ENCODE data around the gene P3H4.
A peak's percentile ranks its signal among the peaks of the same experiment; 100 is the strongest.

Gene P3H4

DNA sequence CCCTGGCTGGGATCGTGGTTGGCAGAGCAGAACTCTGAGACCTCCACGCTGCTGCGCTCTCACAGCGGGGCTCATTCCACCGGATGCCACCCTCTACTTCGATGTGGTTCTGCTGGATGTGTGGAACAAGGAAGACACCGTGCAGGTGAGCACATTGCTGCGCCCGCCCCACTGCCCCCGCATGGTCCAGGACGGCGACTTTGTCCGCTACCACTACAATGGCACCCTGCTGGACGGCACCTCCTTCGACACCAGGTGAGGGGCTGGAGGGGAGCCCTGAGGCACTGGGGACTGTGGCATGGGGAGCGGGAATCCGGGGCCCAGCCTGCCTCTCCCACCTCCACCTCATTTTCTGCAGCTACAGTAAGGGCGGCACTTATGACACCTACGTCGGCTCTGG lies 6.3 kb upstream of the P3H4 start:
- Histone ChIP-seq H3K4me1 (ENCODE audit: control insufficient read depth in 1 of 2, insufficient read depth in 2 of 2, low read length in 2 of 2) (peaks cover 0 to 8% of the 10 kb centered on the region in 2 donors), H3K27me3 (ENCODE audit: low read depth, low read length) (peaks cover 4% of the 10 kb centered on the region), H3K9me3 (ENCODE audit: control insufficient read depth in 1 of 2, low read length in 2 of 2) (no peaks in the 10 kb centered on the region), H3K27ac (ENCODE audit: low read length) (no peak overlapping the region), H3K36me3 (ENCODE audit: control insufficient read depth in 1 of 2, insufficient read depth in 2 of 2, low read length in 2 of 2) (peaks cover 0 to 6% of the 10 kb centered on the region in 2 donors), H3K4me3 (ENCODE audit: low read depth in 1 of 2, low read length in 2 of 2) (no peak overlapping the region)

DNA sequence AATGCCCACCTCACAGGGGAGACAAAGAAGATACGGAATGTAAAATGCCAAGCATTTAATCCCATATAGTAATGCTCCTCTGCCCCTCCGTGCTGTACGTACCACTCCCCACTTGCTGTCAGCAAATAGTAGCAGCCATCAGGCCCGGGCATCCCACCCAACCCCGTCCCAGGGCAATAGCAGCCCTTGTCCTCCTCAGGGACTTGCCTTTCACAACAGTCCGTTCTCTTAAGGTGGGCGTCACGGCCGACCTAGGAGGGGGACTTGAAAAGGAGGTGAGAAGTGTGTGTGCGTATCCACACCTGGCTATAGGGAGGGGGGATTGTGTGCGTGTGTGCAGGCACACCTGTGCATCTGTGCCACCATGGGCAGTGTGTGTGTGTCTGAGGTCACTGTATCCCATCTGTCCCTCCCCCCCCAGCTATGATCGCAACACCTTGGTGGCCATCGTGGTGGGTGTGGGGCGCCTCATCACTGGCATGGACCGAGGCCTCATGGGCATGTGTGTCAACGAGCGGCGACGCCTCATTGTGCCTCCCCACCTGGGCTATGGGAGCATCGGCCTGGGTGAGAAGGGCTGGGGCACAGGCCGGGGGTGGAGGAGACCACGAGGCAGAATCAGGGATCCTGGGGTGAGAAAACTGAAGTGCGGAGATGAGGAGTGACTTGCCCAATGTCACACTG lies 5.0 kb upstream of the P3H4 start:
- H3K36me3 ChIP-seq (ENCODE audit: control insufficient read depth in 1 of 2, insufficient read depth in 2 of 2, low read length in 2 of 2) = peaks cover 0 to 6% of the 10 kb centered on the region in 2 donors
- H3K4me1 ChIP-seq (ENCODE audit: control insufficient read depth in 1 of 2, insufficient read depth in 2 of 2, low read length in 2 of 2) = peaks cover 0 to 14% of the 10 kb centered on the region in 2 donors
- no peak overlapping the region for H3K4me3 ChIP-seq (ENCODE audit: low read depth in 1 of 2, low read length in 2 of 2)
- H3K27me3 ChIP-seq (ENCODE audit: low read depth, low read length) = peaks cover 4% of the 10 kb centered on the region
- H3K27ac ChIP-seq (ENCODE audit: low read length) = no peak overlapping the region
- no peaks in the 10 kb centered on the region for H3K9me3 ChIP-seq (ENCODE audit: control insufficient read depth in 1 of 2, low read length in 2 of 2)

GRCh38 chr17:41814195-41814594 lies 2.4 kb upstream of the P3H4 start:
- Histone ChIP-seq H3K27me3 (ENCODE audit: low read depth, low read length) (peaks cover 4% of the 10 kb centered on the region), H3K27ac (ENCODE audit: low read length) (no peak overlapping the region), H3K36me3 (ENCODE audit: control insufficient read depth in 1 of 2, insufficient read depth in 2 of 2, low read length in 2 of 2) (peaks cover 0 to 6% of the 10 kb centered on the region in 2 donors), H3K4me1 (ENCODE audit: control insufficient read depth in 1 of 2, insufficient read depth in 2 of 2, low read length in 2 of 2) (peaks cover 0 to 31% of the 10 kb centered on the region in 2 donors), H3K9me3 (ENCODE audit: control insufficient read depth in 1 of 2, low read length in 2 of 2) (no peaks in the 10 kb centered on the region), H3K4me3 (ENCODE audit: low read depth in 1 of 2, low read length in 2 of 2) (no peak overlapping the region)

DNA sequence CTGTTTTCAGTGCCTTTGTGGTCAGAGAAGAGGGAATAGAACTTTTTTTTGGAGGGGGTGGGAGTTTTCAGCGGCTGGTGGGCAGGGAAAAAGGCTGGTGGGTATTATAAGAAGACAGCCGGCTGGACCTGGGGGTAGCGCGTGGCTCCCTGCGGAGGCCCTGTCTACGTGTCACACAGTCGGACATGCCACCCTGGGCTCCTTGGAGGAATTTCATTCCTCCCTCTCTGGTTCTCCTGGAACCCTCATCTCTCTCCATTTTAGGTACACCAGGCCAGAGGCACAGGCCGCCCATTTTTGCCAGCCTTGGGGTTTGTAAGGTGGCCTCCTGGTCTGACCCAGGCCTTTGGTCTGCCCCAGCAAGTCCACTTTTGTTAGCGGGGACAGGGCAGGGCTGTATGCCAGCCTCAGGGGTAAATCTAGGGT lies 2.0 kb upstream of the P3H4 start:
- Histone ChIP-seq H3K27me3 (ENCODE audit: low read depth, low read length) (peaks cover 4% of the 10 kb centered on the region), H3K9me3 (ENCODE audit: control insufficient read depth in 1 of 2, low read length in 2 of 2) (no peaks in the 10 kb centered on the region), H3K36me3 (ENCODE audit: control insufficient read depth in 1 of 2, insufficient read depth in 2 of 2, low read length in 2 of 2) (peaks cover 0 to 6% of the 10 kb centered on the region in 2 donors), H3K4me1 (ENCODE audit: control insufficient read depth in 1 of 2, insufficient read depth in 2 of 2, low read length in 2 of 2) (peaks cover 0 to 31% of the 10 kb centered on the region in 2 donors), H3K27ac (ENCODE audit: low read length) (no peak overlapping the region), H3K4me3 (ENCODE audit: low read depth in 1 of 2, low read length in 2 of 2) (peak overlapping the region; percentile 60 to 90)

DNA sequence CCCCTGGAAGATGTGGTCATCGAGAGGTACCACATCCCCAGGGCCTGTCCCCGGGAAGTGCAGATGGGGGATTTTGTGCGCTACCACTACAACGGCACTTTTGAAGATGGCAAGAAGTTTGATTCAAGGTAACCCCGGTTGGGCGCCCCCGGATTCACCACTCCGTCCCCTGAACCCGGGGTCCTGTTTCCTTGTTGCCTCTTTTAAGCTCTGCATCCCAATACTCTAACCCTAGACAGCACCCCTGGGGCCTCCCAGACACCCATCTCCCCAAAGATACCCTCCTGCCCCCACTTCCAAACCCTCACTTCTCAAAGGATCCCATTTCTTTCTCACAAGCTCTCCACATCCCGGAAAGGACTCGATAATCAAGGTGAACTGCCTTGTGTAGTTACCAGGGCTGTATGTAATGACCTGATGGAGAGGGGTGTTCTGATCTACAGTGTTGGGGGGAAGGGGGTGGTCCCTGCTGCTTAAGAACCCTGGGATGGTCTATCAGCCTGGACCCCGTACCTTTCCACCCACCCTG lies 1.5 kb upstream of the P3H4 start:
- Histone ChIP-seq H3K36me3 (ENCODE audit: control insufficient read depth in 1 of 2, insufficient read depth in 2 of 2, low read length in 2 of 2) (peaks cover 0 to 5% of the 10 kb centered on the region in 2 donors), H3K4me3 (ENCODE audit: low read depth in 1 of 2, low read length in 2 of 2) (peak overlapping the region; percentile 60 to 90), H3K27me3 (ENCODE audit: low read depth, low read length) (peaks cover 4% of the 10 kb centered on the region), H3K4me1 (ENCODE audit: control insufficient read depth in 1 of 2, insufficient read depth in 2 of 2, low read length in 2 of 2) (peaks cover 0 to 31% of the 10 kb centered on the region in 2 donors), H3K9me3 (ENCODE audit: control insufficient read depth in 1 of 2, low read length in 2 of 2) (no peaks in the 10 kb centered on the region), H3K27ac (ENCODE audit: low read length) (peak overlapping the region; percentile 51)

DNA sequence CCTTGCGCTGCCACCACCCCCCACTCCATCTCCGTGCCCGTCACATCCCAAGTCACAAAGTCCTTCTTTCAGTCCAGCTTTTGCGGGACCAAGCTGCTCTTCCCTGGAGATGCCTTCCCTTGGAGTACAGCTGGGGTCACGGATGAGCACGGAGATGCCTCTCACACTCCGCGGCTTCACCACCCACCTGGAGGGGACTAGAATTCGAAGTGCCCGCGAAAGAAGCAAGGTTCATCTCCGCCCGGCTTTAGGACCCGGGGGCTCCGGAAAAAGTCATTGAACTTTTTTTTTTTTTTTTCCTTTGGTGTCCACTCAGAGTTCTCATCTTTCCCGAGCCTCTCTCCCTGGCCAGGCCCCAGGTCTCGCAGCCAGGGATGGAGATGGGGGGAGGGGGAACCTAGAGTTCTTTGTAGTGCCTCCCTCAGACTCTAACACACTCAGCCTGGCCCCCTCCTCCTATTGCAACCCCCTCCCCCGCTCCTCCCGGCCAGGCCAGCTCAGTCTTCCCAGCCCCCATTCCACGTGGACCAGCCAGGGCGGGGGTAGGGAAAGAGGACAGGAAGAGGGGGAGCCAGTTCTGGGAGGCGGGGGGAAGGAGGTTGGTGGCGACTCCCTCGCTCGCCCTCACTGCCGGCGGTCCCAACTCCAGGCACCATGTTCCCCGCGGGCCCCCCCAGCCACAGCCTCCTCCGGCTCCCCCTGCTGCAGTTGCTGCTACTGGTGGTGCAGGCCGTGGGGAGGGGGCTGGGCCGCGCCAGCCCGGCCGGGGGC lies 817 bp upstream of the P3H4 start, which contains the start of gene FKBP10:
TSS of gene FKBP10 (plus strand) at position 624 of the 771 bp plus-strand sequence. CDS start at position 655, 31 bp downstream.
- H3K36me3 ChIP-seq (ENCODE audit: control insufficient read depth in 1 of 2, insufficient read depth in 2 of 2, low read length in 2 of 2) = peaks cover 0 to 4% of the 10 kb centered on the region in 2 donors
- peak within 1 kb of the TSS; percentile 51 for H3K27ac ChIP-seq (ENCODE audit: low read length)
- peaks cover 4% of the 10 kb centered on the region for H3K27me3 ChIP-seq (ENCODE audit: low read depth, low read length)
- H3K9me3 ChIP-seq (ENCODE audit: control insufficient read depth in 1 of 2, low read length in 2 of 2) = no peaks in the 10 kb centered on the region
- peaks cover 0 to 31% of the 10 kb centered on the region in 2 donors for H3K4me1 ChIP-seq (ENCODE audit: control insufficient read depth in 1 of 2, insufficient read depth in 2 of 2, low read length in 2 of 2)
- peak within 1 kb of the TSS; percentile 81 to 90 for H3K4me3 ChIP-seq (ENCODE audit: low read depth in 1 of 2, low read length in 2 of 2)

DNA sequence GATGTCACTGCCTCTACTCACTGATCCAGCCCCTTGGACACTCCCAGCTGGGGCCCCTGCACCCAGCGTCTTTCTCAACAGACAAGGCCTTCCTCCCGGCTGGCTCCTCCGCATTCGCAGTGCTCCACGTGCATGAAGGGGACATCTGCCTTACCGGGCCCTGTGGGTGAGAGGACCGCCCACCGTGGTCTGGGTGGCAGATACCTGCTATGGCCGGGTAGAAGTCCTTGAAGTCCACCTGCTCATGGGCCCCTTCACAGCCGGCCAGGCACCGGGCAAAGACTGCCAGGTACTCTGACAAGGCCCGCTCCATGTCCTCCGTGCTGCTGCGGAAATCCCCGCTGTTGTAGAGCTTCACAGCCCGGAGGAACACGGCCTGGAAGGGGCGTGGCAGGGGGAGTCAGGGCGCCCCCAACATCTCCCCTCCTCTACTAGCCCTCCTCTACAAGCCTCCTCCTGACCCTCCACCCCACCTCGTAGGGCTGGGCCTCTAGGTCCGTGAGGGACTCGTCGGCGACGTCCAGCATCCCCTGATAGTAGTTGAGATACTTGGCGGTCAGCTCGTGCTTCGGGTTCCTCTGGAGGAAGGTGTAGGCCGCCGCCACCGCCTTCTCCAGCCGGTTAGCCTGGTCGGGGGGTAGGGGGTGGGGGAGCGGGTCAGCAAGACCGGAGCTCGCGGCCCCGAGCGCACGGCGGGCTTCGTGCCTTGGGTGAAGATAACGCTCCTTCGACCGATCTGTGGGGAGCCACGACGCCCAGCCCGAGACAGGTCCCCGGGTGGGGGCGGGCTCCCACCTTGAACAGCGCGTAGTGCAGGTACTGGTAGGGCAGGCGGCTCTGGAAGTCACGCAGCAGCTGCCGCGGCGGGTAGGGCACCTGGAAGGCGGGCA lies 845 bp downstream of the P3H4 start:
- Histone ChIP-seq H3K9me3 (ENCODE audit: control insufficient read depth in 1 of 2, low read length in 2 of 2) (no peaks in the 10 kb centered on the region), H3K27me3 (ENCODE audit: low read depth, low read length) (peaks cover 4% of the 10 kb centered on the region), H3K4me1 (ENCODE audit: control insufficient read depth in 1 of 2, insufficient read depth in 2 of 2, low read length in 2 of 2) (peaks cover 0 to 31% of the 10 kb centered on the region in 2 donors), H3K27ac (ENCODE audit: low read length) (no peak overlapping the region), H3K36me3 (ENCODE audit: control insufficient read depth in 1 of 2, insufficient read depth in 2 of 2, low read length in 2 of 2) (peaks cover 0 to 15% of the 10 kb centered on the region in 2 donors), H3K4me3 (ENCODE audit: low read depth in 1 of 2, low read length in 2 of 2) (peak overlapping the region; percentile 81 to 90)

- Histone ChIP-seq H3K36me3 (ENCODE audit: control insufficient read depth in 1 of 2, insufficient read depth in 2 of 2, low read length in 2 of 2) (peaks cover 0 to 18% of the 10 kb centered on the region in 2 donors), H3K9me3 (ENCODE audit: control insufficient read depth in 1 of 2, low read length in 2 of 2) (no peaks in the 10 kb centered on the region), H3K27me3 (ENCODE audit: low read depth, low read length) (no peaks in the 10 kb centered on the region), H3K4me1 (ENCODE audit: control insufficient read depth in 1 of 2, insufficient read depth in 2 of 2, low read length in 2 of 2) (peaks cover 0 to 18% of the 10 kb centered on the region in 2 donors), H3K4me3 (ENCODE audit: low read depth in 1 of 2, low read length in 2 of 2) (no peak overlapping the region), H3K27ac (ENCODE audit: low read length) (no peak overlapping the region)
Observed at GRCh38 chr17:41806685-41807445, 4.9 kb downstream of the P3H4 start.

- peaks cover 0 to 18% of the 10 kb centered on the region in 2 donors for H3K36me3 ChIP-seq (ENCODE audit: control insufficient read depth in 1 of 2, insufficient read depth in 2 of 2, low read length in 2 of 2)
- no peaks in the 10 kb centered on the region for H3K9me3 ChIP-seq (ENCODE audit: control insufficient read depth in 1 of 2, low read length in 2 of 2)
- no peak overlapping the region for H3K27ac ChIP-seq (ENCODE audit: low read length)
- peaks cover 7 to 10% of the 10 kb centered on the region in 2 donors for H3K4me1 ChIP-seq (ENCODE audit: control insufficient read depth in 1 of 2, insufficient read depth in 2 of 2, low read length in 2 of 2)
- H3K4me3 ChIP-seq (ENCODE audit: low read depth in 1 of 2, low read length in 2 of 2) = no peak overlapping the region
- H3K27me3 ChIP-seq (ENCODE audit: low read depth, low read length) = no peaks in the 10 kb centered on the region
Observed at GRCh38 chr17:41803049-41804020, 8.4 kb downstream of the P3H4 start.

Measured in muscle layer of duodenum (tissue), 2 donors.